Neural cell (in vitro differentiated cells): ENCODE measurements around the gene MYL12B.

Source experiments
- CTCF ChIP-seq: fragments of 450-650 bp; IDR thresholded peaks from 2 replicates; pipeline ENCODE4 v1.5.1; 2014; ENCODE audit warnings: antibody characterized with exemption, mild to moderate bottlenecking, moderate library complexity; ENCODE audit not compliant: poor library complexity, severe bottlenecking
- POLR2AphosphoS5 ChIP-seq: IDR thresholded peaks from 2 replicates; pipeline ENCODE4 v1.6.1; 2012

- TF ChIP-seq POLR2AphosphoS5 (no peak), CTCF (no peak)
Observed at GRCh38 chr18:3284501-3284900, 22.6 kb downstream of the MYL12B start.
